HCT116 (cell line): ENCODE results near the gene PHACTR1.

Experiments
- EGR1 ChIP-seq: IDR thresholded peaks from 2 replicates; pipeline ENCODE4 v1.6.1; 2012; ENCODE audit warnings: low read depth
- POLR2A ChIP-seq: IDR thresholded peaks from 2 replicates; pipeline ENCODE4 v1.7.0; 2011; ENCODE audit warnings: borderline replicate concordance; ENCODE audit not compliant: insufficient read depth, insufficient read length; ENCODE audit errors: extremely low read depth
- POLR2AphosphoS5 ChIP-seq: IDR thresholded peaks from 2 replicates; pipeline ENCODE4 v1.6.1; 2011; ENCODE audit warnings: mild to moderate bottlenecking, low read depth, low read length, moderate library complexity
- TF ChIP-seq, protein P1 (sequence below): IDR thresholded peaks from 2 replicates; pipeline ENCODE4 v1.6.1; 2012; ENCODE audit warnings: low read depth
- TF ChIP-seq, protein P2 (sequence below), 3 experiments: fragments of 200-600 bp in 1 of 3; sonication (generic) in 1 of 3; IDR thresholded peaks in 2 of 3; conservative IDR thresholded peaks in 1 of 3; 2 replicates each; pipeline ENCODE4 v1.5.1; 2012 to 2017; ENCODE audit warnings: low read depth in 2 of 3, low read length in 2 of 3, antibody characterized with exemption in 1 of 3, borderline replicate concordance in 1 of 3, control low read depth in 1 of 3, mild to moderate bottlenecking in 1 of 3, mixed read lengths in 1 of 3, mixed run types in 1 of 3, moderate library complexity in 1 of 3; ENCODE audit not compliant: insufficient read depth in 1 of 3

DNA sequence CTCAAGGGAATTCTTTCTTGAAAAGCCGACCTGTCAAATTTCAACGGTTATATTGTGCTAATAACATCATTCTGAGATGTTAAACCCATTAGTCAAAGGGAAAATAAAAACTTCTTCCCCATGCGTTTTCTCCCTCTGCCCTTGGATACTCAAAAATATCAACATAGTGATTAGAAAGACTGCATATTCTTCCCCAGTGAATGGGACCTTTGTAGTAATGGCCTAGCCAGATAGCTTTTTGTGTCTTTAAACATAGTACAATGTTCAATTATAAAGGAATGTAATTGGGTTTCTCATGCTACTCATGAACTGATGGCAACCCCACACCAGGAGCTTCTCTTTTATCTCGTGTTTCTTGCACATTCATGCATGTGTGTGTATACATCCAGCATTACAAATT, 69.4 kb downstream of the PHACTR1 start:
- TF ChIP-seq, protein P1, sequence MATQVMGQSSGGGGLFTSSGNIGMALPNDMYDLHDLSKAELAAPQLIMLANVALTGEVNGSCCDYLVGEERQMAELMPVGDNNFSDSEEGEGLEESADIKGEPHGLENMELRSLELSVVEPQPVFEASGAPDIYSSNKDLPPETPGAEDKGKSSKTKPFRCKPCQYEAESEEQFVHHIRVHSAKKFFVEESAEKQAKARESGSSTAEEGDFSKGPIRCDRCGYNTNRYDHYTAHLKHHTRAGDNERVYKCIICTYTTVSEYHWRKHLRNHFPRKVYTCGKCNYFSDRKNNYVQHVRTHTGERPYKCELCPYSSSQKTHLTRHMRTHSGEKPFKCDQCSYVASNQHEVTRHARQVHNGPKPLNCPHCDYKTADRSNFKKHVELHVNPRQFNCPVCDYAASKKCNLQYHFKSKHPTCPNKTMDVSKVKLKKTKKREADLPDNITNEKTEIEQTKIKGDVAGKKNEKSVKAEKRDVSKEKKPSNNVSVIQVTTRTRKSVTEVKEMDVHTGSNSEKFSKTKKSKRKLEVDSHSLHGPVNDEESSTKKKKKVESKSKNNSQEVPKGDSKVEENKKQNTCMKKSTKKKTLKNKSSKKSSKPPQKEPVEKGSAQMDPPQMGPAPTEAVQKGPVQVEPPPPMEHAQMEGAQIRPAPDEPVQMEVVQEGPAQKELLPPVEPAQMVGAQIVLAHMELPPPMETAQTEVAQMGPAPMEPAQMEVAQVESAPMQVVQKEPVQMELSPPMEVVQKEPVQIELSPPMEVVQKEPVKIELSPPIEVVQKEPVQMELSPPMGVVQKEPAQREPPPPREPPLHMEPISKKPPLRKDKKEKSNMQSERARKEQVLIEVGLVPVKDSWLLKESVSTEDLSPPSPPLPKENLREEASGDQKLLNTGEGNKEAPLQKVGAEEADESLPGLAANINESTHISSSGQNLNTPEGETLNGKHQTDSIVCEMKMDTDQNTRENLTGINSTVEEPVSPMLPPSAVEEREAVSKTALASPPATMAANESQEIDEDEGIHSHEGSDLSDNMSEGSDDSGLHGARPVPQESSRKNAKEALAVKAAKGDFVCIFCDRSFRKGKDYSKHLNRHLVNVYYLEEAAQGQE, result no peak
- TF ChIP-seq, protein P2, sequence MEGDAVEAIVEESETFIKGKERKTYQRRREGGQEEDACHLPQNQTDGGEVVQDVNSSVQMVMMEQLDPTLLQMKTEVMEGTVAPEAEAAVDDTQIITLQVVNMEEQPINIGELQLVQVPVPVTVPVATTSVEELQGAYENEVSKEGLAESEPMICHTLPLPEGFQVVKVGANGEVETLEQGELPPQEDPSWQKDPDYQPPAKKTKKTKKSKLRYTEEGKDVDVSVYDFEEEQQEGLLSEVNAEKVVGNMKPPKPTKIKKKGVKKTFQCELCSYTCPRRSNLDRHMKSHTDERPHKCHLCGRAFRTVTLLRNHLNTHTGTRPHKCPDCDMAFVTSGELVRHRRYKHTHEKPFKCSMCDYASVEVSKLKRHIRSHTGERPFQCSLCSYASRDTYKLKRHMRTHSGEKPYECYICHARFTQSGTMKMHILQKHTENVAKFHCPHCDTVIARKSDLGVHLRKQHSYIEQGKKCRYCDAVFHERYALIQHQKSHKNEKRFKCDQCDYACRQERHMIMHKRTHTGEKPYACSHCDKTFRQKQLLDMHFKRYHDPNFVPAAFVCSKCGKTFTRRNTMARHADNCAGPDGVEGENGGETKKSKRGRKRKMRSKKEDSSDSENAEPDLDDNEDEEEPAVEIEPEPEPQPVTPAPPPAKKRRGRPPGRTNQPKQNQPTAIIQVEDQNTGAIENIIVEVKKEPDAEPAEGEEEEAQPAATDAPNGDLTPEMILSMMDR (IDR thresholded peaks at IDR 0.05 in 2 of 3, conservative IDR thresholded peaks at IDR 0.05 in 1 of 3; ENCODE audit: borderline replicate concordance in 1 of 3, insufficient read depth in 1 of 3, low read depth in 2 of 3, low read length in 2 of 3), result no peak
- no peak for TF ChIP-seq POLR2A
- no peak for TF ChIP-seq POLR2AphosphoS5
- no peak for TF ChIP-seq EGR1
